Amniotic epithelial cell (primary cell): ENCODE results near the gene CRKL.
A peak's percentile ranks its signal among the peaks of the same experiment; 100 is the strongest.

ENCODE experiments used
- DNase-seq: peaks from one replicate; pipeline ENCODE4 v3.0.0-alpha.2; 2010; ENCODE audit warnings: low read depth

CRKL gene

GRCh38 chr22:20997536-20998257 is 80.5 kb downstream of the CRKL start:
- DNase-seq, result no peak

- peak; percentile 24 for DNase-seq
Measured at GRCh38 chr22:20998411-20999336, 81.5 kb downstream of the CRKL start.

GRCh38 chr22:20999350-21000206 is 82.4 kb downstream of the CRKL start:
- DNase-seq, result no peak

GRCh38 chr22:21000207-21000986 is 83.2 kb downstream of the CRKL start:
- DNase-seq, result no peak

GRCh38 chr22:21000987-21001600 is 83.9 kb downstream of the CRKL start:
- DNase-seq, result no peak

- DNase-seq, result peak; percentile 91
Measured at GRCh38 chr22:21001601-21002325, 84.6 kb downstream of the CRKL start, which contains the start of gene THAP7. THAP7 (minus strand) TSS chr22:21002118; CDS start chr22:21001911, 207 bp downstream.
